HUDEP-2 (cell line): ENCODE measurements around the gene DCDC1.

Source experiments
- DNase-seq, 76 experiments: peaks; one replicate each; lab custom pipeline; 2025; ENCODE audit not compliant: unreplicated experiment in 76 of 76; lab: John Stamatoyannopoulos, UW

Gene DCDC1

GRCh38 chr11:30861531-30861930 lies 508.0 kb downstream of the DCDC1 start:
- no peak for DNase-seq

GRCh38 chr11:30861064-30861463 lies 508.5 kb downstream of the DCDC1 start:
- no peak for DNase-seq

GRCh38 chr11:30860146-30860545 lies 509.4 kb downstream of the DCDC1 start:
- no peak for DNase-seq

GRCh38 chr11:30859669-30860068 lies 509.9 kb downstream of the DCDC1 start:
- DNase-seq, result no peak

- DNase-seq, result no peak
Observed at GRCh38 chr11:30855383-30856006, 514.0 kb downstream of the DCDC1 start.

- DNase-seq, result no peak
Observed at GRCh38 chr11:30853439-30853838, 516.1 kb downstream of the DCDC1 start.

- DNase-seq, result no peak
Observed at GRCh38 chr11:30852645-30853044, 516.9 kb downstream of the DCDC1 start.

GRCh38 chr11:30852091-30852490 lies 517.4 kb downstream of the DCDC1 start:
- DNase-seq, result no peak

GRCh38 chr11:30837252-30837651 lies 532.3 kb downstream of the DCDC1 start:
- no peak for DNase-seq

GRCh38 chr11:30832831-30833230 lies 536.7 kb downstream of the DCDC1 start:
- DNase-seq, result no peak

- no peak for DNase-seq
Observed at GRCh38 chr11:30830681-30831080, 538.9 kb downstream of the DCDC1 start.

- DNase-seq, result no peak
Observed at GRCh38 chr11:30826911-30827310, 542.6 kb downstream of the DCDC1 start.

GRCh38 chr11:30825723-30826122 lies 543.8 kb downstream of the DCDC1 start:
- no peak for DNase-seq

GRCh38 chr11:30823119-30823518 lies 546.4 kb downstream of the DCDC1 start:
- DNase-seq, result no peak

- DNase-seq, result no peak
Observed at GRCh38 chr11:30821438-30821965, 548.0 kb downstream of the DCDC1 start.

GRCh38 chr11:30818721-30819120 lies 550.8 kb downstream of the DCDC1 start:
- no peak for DNase-seq

- DNase-seq, result no peak
Observed at GRCh38 chr11:30816959-30817880, 552.3 kb downstream of the DCDC1 start.

GRCh38 chr11:30815619-30816018 lies 553.9 kb downstream of the DCDC1 start:
- DNase-seq, result no peak

- DNase-seq, result no peak
Observed at GRCh38 chr11:30814737-30815136, 554.8 kb downstream of the DCDC1 start.
